SU-DHL-6 (cell line): Measurements from ENCODE around the gene FGF19.

ENCODE experiments used
- CTCF ChIP-seq: fragments of 200-600 bp; sonication (generic); IDR thresholded peaks from one replicate; pipeline ENCODE4 v1.5.1; 2017; ENCODE audit warnings: antibody characterized with exemption, mild to moderate bottlenecking, low read length, moderate library complexity; ENCODE audit not compliant: insufficient read depth, poor library complexity, severe bottlenecking
- EZH2phosphoT487 ChIP-seq: fragments of 200-600 bp; sonication (generic), shearing (Covaris generic); conservative IDR thresholded peaks from 2 replicates; pipeline ENCODE4 v1.6.1; 2018; ENCODE audit warnings: mild to moderate bottlenecking, antibody characterized with exemption, low read length, moderate library complexity, mixed read lengths

- TF ChIP-seq CTCF (no peak), EZH2phosphoT487 (no peak)
Measured at GRCh38 chr11:69682221-69682620, 21.6 kb downstream of the FGF19 start.
